ENCODE measurements around the gene RNU1-2. TPM values are rescaled to one million over a fixed set of nuclear protein-coding genes. Genes with fewer than 3 reads are reported as not detected.
"Not testable (repeated sequence)": the region's sequence is repeated elsewhere in the genome, so short reads cannot be mapped to it uniquely, and the experiment has no call there.

Gene RNU1-2
- total and polyA plus RNA-seq, 2 donors from 2014 or later: 26.8 to 8,605 TPM

DNA sequence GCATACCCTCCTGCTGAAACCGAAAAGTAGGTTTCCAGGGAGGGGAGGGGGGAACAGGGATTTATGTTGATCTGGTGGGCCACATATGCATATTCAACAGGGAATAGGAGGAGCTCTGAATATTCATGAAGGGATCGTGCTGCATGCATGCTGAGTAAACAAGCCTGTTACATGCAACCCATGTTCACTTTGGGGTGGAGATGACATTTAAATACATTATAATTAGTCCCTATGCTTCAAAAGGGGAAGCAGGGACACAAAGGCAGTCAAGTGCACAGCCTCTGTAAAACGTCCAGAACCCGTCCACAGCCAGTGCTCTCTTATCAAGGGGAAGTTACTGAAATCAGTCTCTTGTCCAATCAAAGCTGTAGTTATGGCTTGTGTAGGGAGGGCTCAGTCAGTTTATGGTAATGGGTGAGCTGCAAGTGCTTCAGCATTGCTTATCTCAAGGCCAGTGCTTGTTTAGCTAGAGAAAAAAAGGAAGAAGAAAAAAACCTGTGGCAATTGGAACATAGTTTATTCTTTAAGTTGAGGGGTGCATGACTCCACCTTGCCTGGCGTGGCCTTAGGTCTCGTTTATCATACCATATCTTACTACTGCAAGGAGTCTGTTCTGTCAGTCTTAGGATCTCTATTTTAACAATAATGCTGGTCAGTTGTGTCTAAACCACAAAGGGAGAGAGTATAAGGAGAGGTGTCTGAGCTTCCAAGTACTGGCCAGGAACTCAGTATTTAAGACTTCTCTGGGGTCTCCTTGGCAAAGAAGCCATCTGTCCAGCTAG is 28.7 kb upstream of the RNU1-2 start:
- intact Hi-C loops (cut with DNase I); H3K4me3 ChIP-seq (ENCODE audit: low read length in 3 of 3); DNase-seq; FAIRE-seq; H3K4me1 ChIP-seq (ENCODE audit: control insufficient read depth in 2 of 3, insufficient read depth in 2 of 3, low read depth in 1 of 3, low read length in 3 of 3); H3K27me3 ChIP-seq (ENCODE audit: control insufficient read depth, insufficient read depth, low read length); H3K27ac ChIP-seq (ENCODE audit: low read depth in 2 of 2, low read length in 2 of 2); H3K9me3 ChIP-seq (ENCODE audit: control insufficient read depth in 2 of 3, insufficient read depth in 1 of 3, low read length in 3 of 3); H3K36me3 ChIP-seq (ENCODE audit: control insufficient read depth in 2 of 3, insufficient read depth in 3 of 3, low read length in 3 of 3); H3K9ac ChIP-seq (ENCODE audit: low read length in 3 of 3): not testable (repeated sequence)

DNA sequence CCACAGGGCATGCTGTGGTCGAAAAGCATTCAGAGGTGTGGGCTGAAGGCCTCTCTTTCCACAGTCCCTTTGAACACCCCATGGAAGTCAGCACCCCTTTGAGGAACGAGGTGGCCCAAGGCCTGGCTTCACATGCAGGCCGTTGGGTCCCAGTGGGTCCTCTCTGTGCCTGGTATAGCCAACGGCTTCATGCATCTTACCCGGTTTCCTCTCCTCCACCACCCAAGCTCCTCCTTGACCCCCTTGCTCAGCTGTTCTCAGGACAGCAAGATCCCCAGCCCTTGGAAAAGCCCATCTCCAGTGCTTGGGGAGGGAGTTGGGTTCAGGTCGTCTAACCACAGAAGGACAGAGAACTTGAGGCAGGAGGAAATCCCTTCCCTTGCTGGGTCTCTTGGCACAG is 27.0 kb upstream of the RNU1-2 start:
- H3K4me3 ChIP-seq (ENCODE audit: low read length in 3 of 3); intact Hi-C loops (cut with DNase I); H3K9ac ChIP-seq (ENCODE audit: low read length in 3 of 3); H3K9me3 ChIP-seq (ENCODE audit: control insufficient read depth in 2 of 3, insufficient read depth in 1 of 3, low read length in 3 of 3); H3K4me1 ChIP-seq (ENCODE audit: control insufficient read depth in 2 of 3, insufficient read depth in 2 of 3, low read depth in 1 of 3, low read length in 3 of 3); FAIRE-seq; H3K27ac ChIP-seq (ENCODE audit: low read depth in 2 of 2, low read length in 2 of 2); H3K27me3 ChIP-seq (ENCODE audit: control insufficient read depth, insufficient read depth, low read length); H3K36me3 ChIP-seq (ENCODE audit: control insufficient read depth in 2 of 3, insufficient read depth in 3 of 3, low read length in 3 of 3): not testable (repeated sequence)
- peak in 1 of 5 donors; percentile 61 for DNase-seq

DNA sequence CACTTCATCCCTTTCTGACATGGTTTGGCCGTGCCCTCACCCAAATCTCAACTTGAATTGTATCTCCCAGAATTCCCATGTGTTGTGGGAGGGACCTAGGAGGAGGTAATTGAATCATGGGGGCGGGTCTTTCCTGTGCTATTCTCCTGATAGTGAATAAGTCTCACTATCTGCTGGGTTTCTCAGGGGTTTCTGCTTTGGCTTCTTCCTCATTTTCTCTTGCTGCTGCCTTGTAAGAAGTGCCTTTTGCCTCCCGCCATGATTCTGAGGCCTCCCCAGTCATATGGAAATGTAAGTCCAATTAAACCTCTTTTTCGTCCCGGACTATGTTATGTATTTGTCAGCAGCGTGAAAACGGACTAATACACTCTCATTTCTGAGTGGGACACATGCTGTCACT is 25.8 kb upstream of the RNU1-2 start:
- H3K9me3 ChIP-seq (ENCODE audit: control insufficient read depth in 2 of 3, insufficient read depth in 1 of 3, low read length in 3 of 3); H3K36me3 ChIP-seq (ENCODE audit: control insufficient read depth in 2 of 3, insufficient read depth in 3 of 3, low read length in 3 of 3); H3K27ac ChIP-seq (ENCODE audit: low read depth in 2 of 2, low read length in 2 of 2); H3K4me3 ChIP-seq (ENCODE audit: low read length in 3 of 3); FAIRE-seq; H3K9ac ChIP-seq (ENCODE audit: low read length in 3 of 3); H3K4me1 ChIP-seq (ENCODE audit: control insufficient read depth in 2 of 3, insufficient read depth in 2 of 3, low read depth in 1 of 3, low read length in 3 of 3); DNase-seq; intact Hi-C loops (cut with DNase I); H3K27me3 ChIP-seq (ENCODE audit: control insufficient read depth, insufficient read depth, low read length): not testable (repeated sequence)

DNA sequence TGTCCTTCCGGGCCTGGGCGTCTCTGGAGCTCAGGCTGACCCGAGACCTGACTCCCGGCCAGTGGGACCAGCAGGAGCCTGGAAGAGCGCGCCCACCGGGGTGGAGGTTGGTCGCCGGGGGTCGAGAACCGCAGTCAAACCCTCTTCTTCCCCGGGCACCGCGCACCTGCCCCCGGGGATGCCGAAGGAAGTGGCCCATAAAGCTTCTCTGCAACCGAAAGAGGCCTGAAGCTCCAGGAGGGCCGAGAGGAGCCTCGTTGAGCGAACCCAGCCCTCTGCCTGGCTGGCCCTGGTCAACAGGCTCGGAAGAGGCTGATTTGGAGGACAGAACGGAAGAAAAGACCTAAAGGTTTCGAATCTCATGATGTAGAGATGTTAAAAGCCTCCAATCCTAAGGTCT is 24.6 kb upstream of the RNU1-2 start:
- H3K4me1 ChIP-seq (ENCODE audit: control insufficient read depth in 2 of 3, insufficient read depth in 2 of 3, low read depth in 1 of 3, low read length in 3 of 3); H3K27me3 ChIP-seq (ENCODE audit: control insufficient read depth, insufficient read depth, low read length); H3K4me3 ChIP-seq (ENCODE audit: low read length in 3 of 3); intact Hi-C loops (cut with DNase I); H3K36me3 ChIP-seq (ENCODE audit: control insufficient read depth in 2 of 3, insufficient read depth in 3 of 3, low read length in 3 of 3); H3K9ac ChIP-seq (ENCODE audit: low read length in 3 of 3); H3K27ac ChIP-seq (ENCODE audit: low read depth in 2 of 2, low read length in 2 of 2); H3K9me3 ChIP-seq (ENCODE audit: control insufficient read depth in 2 of 3, insufficient read depth in 1 of 3, low read length in 3 of 3); FAIRE-seq: not testable (repeated sequence)
- DNase-seq: peak in 1 of 5 donors; percentile 78

DNA sequence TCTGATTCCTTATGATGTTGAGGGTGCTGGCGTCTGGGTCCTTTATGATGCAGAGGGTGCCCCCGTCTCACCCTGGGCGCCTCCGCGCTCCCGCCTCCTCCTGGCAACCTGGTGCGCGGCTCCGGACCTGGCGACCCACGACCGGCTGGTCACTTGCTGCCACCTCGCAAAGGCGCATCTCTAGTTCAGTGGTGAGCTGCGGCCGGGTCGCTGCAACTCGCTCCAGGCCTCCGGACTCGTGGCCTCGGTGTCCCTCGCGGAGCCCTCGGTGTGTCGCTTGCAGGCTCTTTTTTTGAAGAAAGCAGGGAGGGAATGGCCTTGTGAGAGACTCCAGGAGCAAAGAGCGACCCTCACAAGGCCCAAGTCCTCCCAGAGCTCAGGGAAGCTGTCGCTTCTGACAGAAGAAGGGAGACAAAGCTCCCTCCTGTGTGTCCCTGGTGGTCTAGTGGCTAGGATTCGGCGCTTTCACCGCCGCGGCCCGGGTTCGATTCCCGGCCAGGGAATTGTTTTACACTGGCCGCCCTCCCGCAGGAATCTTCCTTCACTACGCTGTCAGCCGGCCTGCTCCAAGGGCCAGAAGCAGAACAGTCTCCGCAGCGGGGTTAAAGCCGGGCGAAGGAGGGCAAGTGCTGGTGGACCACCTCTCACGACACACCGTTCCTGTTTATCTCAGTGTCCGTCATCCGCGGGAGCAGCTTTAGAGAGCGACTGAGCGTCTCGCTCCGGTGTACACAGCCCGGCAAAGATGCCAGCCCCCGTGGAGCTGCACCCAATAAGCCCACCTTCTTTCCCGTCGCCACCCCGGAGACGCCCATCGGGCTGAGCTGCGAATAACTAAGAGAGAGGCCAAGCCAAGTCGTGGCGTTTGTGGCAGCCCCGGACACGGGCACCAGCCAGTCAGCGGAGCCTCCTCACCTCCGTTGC is 23.4 kb upstream of the RNU1-2 start:
- intact Hi-C loops (cut with DNase I); FAIRE-seq; H3K27me3 ChIP-seq (ENCODE audit: control insufficient read depth, insufficient read depth, low read length); H3K4me1 ChIP-seq (ENCODE audit: control insufficient read depth in 2 of 3, insufficient read depth in 2 of 3, low read depth in 1 of 3, low read length in 3 of 3); H3K27ac ChIP-seq (ENCODE audit: low read depth in 2 of 2, low read length in 2 of 2); H3K9me3 ChIP-seq (ENCODE audit: control insufficient read depth in 2 of 3, insufficient read depth in 1 of 3, low read length in 3 of 3); H3K36me3 ChIP-seq (ENCODE audit: control insufficient read depth in 2 of 3, insufficient read depth in 3 of 3, low read length in 3 of 3): not testable (repeated sequence)
- peak; percentile 65 to 92 (median 84) for DNase-seq
- H3K4me3 ChIP-seq (ENCODE audit: low read length in 3 of 3): peak overlapping the region in 2 of 3 donors; percentile 44 to 48
- peak overlapping the region in 1 of 3 donors; percentile 26 for H3K9ac ChIP-seq (ENCODE audit: low read length in 3 of 3)

DNA sequence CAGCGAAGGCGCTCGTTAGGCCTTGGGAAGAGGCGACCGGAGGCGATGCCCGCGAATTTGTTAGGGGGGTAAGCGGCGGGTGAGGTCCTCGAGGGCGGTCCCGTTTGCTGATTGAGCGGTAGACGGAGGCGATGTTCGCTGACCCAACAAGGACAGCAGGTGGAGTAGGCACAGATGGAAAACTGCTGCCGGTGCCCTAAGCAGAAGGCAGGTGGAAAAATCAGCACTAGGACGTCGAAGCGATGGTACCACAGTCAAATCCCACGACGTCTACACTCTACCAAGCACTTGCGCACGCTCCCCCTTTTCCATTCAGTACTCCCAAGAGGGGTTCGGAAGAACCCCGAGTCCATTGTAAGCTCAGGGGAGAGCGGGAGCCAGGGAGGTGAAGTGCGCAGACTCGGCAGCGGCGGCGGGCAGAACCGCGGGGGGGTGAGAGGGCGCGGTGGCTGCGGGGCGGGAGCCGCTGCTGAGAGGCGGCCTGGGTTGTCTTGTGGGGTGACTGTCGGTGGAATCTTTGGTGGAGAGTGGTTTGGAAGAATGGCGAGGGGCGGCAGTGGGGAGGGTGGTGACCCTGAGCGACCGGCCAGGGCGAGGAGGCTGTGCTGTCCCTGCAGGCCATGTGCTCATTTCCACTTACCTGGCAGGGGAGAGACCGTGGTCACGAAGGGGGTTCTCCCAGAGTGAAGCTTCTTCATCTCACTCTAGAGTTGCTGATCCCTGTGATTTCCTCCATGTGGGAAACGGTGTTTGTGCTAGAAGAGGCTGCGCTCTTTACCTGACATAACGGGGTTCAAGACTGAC is 22.5 kb upstream of the RNU1-2 start:
- H3K9ac ChIP-seq (ENCODE audit: low read length in 3 of 3); H3K4me1 ChIP-seq (ENCODE audit: control insufficient read depth in 2 of 3, insufficient read depth in 2 of 3, low read depth in 1 of 3, low read length in 3 of 3); H3K27me3 ChIP-seq (ENCODE audit: control insufficient read depth, insufficient read depth, low read length); FAIRE-seq; intact Hi-C loops (cut with DNase I); H3K36me3 ChIP-seq (ENCODE audit: control insufficient read depth in 2 of 3, insufficient read depth in 3 of 3, low read length in 3 of 3); H3K9me3 ChIP-seq (ENCODE audit: control insufficient read depth in 2 of 3, insufficient read depth in 1 of 3, low read length in 3 of 3); H3K27ac ChIP-seq (ENCODE audit: low read depth in 2 of 2, low read length in 2 of 2): not testable (repeated sequence)
- DNase-seq: peak; percentile 68 to 89 (median 82)
- peak overlapping the region in 1 of 3 donors; percentile 35 for H3K4me3 ChIP-seq (ENCODE audit: low read length in 3 of 3)

DNA sequence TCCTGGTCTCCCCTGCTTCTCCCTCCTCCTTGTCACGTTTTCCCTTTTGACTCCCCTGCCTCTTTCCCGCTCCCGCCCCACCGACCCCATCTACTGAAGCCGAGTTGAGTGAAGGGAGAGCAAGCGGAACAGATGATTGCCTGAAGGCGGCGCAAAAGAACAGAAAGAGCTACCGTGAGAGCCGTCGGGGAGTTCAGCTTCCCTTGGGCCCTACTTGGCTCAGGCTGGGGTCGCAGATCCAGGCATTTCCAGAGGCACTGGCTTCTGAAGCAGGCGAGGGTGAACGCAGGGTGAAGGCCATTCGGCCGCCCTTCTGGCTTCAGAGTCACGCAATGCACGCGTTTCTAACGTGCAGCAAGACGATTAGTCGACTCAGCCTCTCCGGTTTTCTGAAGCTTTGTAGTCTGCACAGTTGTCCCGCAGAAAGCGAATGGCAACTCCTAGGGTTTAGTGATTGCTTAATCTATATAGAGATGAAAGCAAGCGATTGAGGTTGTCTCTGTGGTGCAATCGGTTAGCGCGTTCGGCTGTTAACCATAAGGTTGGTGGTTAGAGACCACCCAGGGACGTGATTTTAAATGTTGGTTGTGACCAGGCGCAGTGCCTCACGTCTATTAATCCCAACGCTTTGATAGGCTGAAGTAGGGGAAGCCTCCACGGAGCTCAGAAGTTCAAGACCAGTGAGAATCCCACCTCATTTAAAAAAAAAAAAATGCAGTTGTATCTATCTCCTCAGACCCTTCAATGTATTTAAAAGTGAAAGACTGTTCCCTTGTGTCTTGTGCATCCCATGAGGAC is 20.6 kb upstream of the RNU1-2 start:
- H3K4me3 ChIP-seq (ENCODE audit: low read length in 3 of 3); FAIRE-seq; H3K27me3 ChIP-seq (ENCODE audit: control insufficient read depth, insufficient read depth, low read length); H3K9me3 ChIP-seq (ENCODE audit: control insufficient read depth in 2 of 3, insufficient read depth in 1 of 3, low read length in 3 of 3); intact Hi-C loops (cut with DNase I); H3K36me3 ChIP-seq (ENCODE audit: control insufficient read depth in 2 of 3, insufficient read depth in 3 of 3, low read length in 3 of 3); DNase-seq; H3K27ac ChIP-seq (ENCODE audit: low read depth in 2 of 2, low read length in 2 of 2); H3K9ac ChIP-seq (ENCODE audit: low read length in 3 of 3); H3K4me1 ChIP-seq (ENCODE audit: control insufficient read depth in 2 of 3, insufficient read depth in 2 of 3, low read depth in 1 of 3, low read length in 3 of 3): not testable (repeated sequence)
